ENCODE results near the gene DDX5. TPM values are rescaled to one million over a fixed set of nuclear protein-coding genes. Genes with fewer than 3 reads are reported as not detected.

Gene DDX5
- 235 and 534 TPM in 2 replicates for total RNA-seq

GRCh38 chr17:64506201-64506575 is at the start of gene DDX5:
Gene DDX5 (minus strand): TSS chr17:64506289. CDS start chr17:64506119, 170 bp downstream.

GRCh38 chr17:64506576-64507412 is 705 bp upstream of the DDX5 start, which contains the start of gene CEP95:
Gene CEP95 (plus strand): TSS chr17:64506977. CDS start chr17:64507098, 121 bp downstream.

GRCh38 chr17:64496786-64497564 is 9.1 kb downstream of the DDX5 start, which contains the start of gene POLG2:
Gene POLG2 (minus strand): TSS chr17:64497054. CDS start chr17:64496968, 86 bp downstream.

GRCh38 chr17:64448665-64449512 is 57.2 kb downstream of the DDX5 start, which contains the start of gene MILR1:
Gene MILR1 (plus strand): TSS chr17:64449115. CDS start chr17:64449169, 54 bp downstream.

Other genes starting within 250 kb of the DDX5 start
- gene TEX2, start 243.0 kb downstream of the DDX5 start, total RNA-seq = 33.6 and 43.0 TPM in 2 replicates
- 0.17 and 1.6 TPM in 2 replicates for gene PECAM1, start 115.4 kb downstream of the DDX5 start, total RNA-seq
- gene MILR1, start 57.2 kb downstream of the DDX5 start, total RNA-seq = 6.5 and 27.9 TPM in 2 replicates
- 15.9 and 16.2 TPM in 2 replicates for gene POLG2, start 9.2 kb downstream of the DDX5 start, total RNA-seq
- 24.6 and 26.6 TPM in 2 replicates for gene CEP95, start 688 bp upstream of the DDX5 start, total RNA-seq
- gene SMURF2, start 156.0 kb upstream of the DDX5 start, total RNA-seq = 68.5 and 107 TPM in 2 replicates

Data from smooth muscle cell of trachea (primary cell).